ENCODE results near the gene CHL1. TPM values are rescaled to one million over a fixed set of nuclear protein-coding genes. Genes with fewer than 3 reads are reported as not detected.
"Not testable (repeated sequence)": the region's sequence is repeated elsewhere in the genome, so short reads cannot be mapped to it uniquely, and the experiment has no call there.

The CHL1 gene
- total RNA-seq, 1 donor from 2014 or later: 35.5 TPM

DNA sequence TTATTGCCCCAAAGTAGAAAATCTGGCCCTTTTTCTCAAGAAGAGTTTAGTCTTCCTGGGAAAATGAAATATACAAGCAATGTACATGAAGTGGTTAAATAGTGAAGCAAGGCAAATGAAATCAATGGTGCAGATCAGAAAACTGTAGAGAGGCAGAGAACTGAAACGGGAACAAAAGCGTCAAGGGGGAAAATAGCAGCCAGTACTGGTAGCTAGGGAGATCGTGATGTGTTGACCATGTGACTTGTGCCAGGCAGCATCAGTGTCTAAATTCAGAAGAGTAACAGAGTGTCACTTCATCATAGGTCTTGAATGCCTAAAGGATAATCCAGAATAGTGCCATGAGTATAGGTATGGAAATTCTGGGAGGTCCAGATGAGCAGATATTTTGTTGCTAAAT lies 163.1 kb downstream of the CHL1 start:
- TF ChIP-seq, protein P1, sequence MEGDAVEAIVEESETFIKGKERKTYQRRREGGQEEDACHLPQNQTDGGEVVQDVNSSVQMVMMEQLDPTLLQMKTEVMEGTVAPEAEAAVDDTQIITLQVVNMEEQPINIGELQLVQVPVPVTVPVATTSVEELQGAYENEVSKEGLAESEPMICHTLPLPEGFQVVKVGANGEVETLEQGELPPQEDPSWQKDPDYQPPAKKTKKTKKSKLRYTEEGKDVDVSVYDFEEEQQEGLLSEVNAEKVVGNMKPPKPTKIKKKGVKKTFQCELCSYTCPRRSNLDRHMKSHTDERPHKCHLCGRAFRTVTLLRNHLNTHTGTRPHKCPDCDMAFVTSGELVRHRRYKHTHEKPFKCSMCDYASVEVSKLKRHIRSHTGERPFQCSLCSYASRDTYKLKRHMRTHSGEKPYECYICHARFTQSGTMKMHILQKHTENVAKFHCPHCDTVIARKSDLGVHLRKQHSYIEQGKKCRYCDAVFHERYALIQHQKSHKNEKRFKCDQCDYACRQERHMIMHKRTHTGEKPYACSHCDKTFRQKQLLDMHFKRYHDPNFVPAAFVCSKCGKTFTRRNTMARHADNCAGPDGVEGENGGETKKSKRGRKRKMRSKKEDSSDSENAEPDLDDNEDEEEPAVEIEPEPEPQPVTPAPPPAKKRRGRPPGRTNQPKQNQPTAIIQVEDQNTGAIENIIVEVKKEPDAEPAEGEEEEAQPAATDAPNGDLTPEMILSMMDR (IDR thresholded peaks at IDR 0.05; ENCODE audit: partially characterized antibody, unreplicated experiment): no peak
- Mint-ChIP-seq H3K4me1 (ENCODE audit: low read depth, unreplicated experiment) (no peaks in the 10 kb centered on the region), H3K4me3 (ENCODE audit: unreplicated experiment) (no peak overlapping the region), H3K9me3 (ENCODE audit: unreplicated experiment) (no peaks in the 10 kb centered on the region), H3K27ac (ENCODE audit: unreplicated experiment) (no peak overlapping the region), H3K27me3 (ENCODE audit: unreplicated experiment) (no peaks in the 10 kb centered on the region), H3K36me3 (ENCODE audit: unreplicated experiment) (no peaks in the 10 kb centered on the region)
- DNase-seq: no peak

DNA sequence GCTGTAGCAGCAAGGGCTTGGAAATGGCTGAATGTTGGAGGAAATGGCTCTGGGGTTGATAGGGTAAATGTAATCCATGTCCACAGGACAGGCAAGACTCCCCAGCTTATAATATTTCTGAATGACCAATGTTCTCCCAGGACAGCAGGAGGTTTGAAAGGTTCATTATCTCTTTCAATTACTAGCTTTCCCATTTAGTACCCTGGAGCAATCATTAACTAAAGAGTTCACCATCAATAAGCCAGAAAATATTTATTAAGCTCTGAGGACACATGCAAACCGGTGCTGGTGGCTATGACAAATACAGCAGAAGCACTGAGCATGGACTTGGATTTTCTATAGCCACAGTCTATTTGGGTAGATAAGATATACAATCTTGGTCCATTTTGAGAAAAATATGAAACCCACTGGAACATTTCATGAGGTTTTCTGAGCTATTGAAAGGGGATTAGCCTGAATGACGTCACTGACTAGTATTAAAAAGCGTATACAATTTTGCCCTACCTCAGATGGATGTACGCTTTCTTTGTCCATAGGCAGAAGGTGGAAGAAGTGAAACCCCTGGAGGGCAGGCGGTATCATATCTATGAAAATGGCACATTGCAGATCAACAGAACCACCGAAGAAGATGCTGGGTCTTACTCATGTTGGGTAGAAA lies 166.2 kb downstream of the CHL1 start:
- TF ChIP-seq, protein P1 (IDR thresholded peaks at IDR 0.05; ENCODE audit: partially characterized antibody, unreplicated experiment): no peak
- H3K4me1 Mint-ChIP-seq (ENCODE audit: low read depth, unreplicated experiment): no peaks in the 10 kb centered on the region
- H3K9me3 Mint-ChIP-seq (ENCODE audit: unreplicated experiment): no peaks in the 10 kb centered on the region
- no peaks in the 10 kb centered on the region for H3K36me3 Mint-ChIP-seq (ENCODE audit: unreplicated experiment)
- no peak overlapping the region for H3K27ac Mint-ChIP-seq (ENCODE audit: unreplicated experiment)
- H3K4me3 Mint-ChIP-seq (ENCODE audit: unreplicated experiment): no peak overlapping the region
- no peak for DNase-seq
- H3K27me3 Mint-ChIP-seq (ENCODE audit: unreplicated experiment): no peaks in the 10 kb centered on the region

DNA sequence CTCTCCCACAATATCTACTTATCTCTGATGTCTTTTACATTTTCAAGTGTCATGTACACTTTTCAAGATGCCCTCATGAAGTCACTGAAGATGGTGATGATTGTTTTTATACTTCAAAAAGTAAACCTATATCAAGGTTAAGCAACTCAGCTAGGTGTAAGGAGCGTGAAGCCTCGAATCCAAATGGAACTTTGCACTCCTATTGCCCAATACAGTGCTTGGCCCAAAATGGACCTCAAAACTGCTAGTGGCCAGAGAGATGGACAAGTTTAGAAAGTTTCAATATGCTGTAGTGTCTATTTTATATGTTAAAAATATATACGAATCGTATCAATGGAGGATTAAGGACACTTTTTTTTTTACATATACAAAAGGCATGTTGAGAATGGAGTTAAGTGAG lies 167.7 kb downstream of the CHL1 start:
- no peaks in the 10 kb centered on the region for H3K27me3 Mint-ChIP-seq (ENCODE audit: unreplicated experiment)
- no peaks in the 10 kb centered on the region for H3K4me1 Mint-ChIP-seq (ENCODE audit: low read depth, unreplicated experiment)
- H3K36me3 Mint-ChIP-seq (ENCODE audit: unreplicated experiment): no peaks in the 10 kb centered on the region
- no peak overlapping the region for H3K4me3 Mint-ChIP-seq (ENCODE audit: unreplicated experiment)
- H3K9me3 Mint-ChIP-seq (ENCODE audit: unreplicated experiment): no peaks in the 10 kb centered on the region
- TF ChIP-seq, protein P1 (IDR thresholded peaks at IDR 0.05; ENCODE audit: partially characterized antibody, unreplicated experiment): no peak
- DNase-seq: no peak
- H3K27ac Mint-ChIP-seq (ENCODE audit: unreplicated experiment): no peak overlapping the region

DNA sequence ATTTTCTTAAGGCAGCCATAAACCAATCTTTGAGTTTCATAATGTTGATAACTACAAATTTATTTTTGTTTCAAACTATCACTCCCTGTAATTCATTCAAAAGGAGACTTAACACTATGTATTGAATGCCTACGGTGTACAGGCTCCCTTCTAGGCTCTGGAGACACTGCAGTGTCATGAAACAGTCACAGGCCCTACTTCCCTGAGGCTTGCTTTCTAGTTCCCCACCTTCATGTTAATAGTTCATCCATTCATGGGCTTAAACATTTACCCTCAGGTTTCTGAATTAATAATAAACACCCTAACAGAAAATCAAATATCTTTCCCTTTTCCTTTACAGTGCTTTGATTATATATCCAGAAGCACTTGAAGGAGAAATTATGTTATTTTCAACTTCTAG lies 168.7 kb downstream of the CHL1 start:
- DNase-seq: no peak
- H3K27me3 Mint-ChIP-seq (ENCODE audit: unreplicated experiment): no peaks in the 10 kb centered on the region
- no peaks in the 10 kb centered on the region for H3K36me3 Mint-ChIP-seq (ENCODE audit: unreplicated experiment)
- H3K9me3 Mint-ChIP-seq (ENCODE audit: unreplicated experiment): no peaks in the 10 kb centered on the region
- no peak overlapping the region for H3K4me3 Mint-ChIP-seq (ENCODE audit: unreplicated experiment)
- no peaks in the 10 kb centered on the region for H3K4me1 Mint-ChIP-seq (ENCODE audit: low read depth, unreplicated experiment)
- H3K27ac Mint-ChIP-seq (ENCODE audit: unreplicated experiment): no peak overlapping the region
- TF ChIP-seq, protein P1 (IDR thresholded peaks at IDR 0.05; ENCODE audit: partially characterized antibody, unreplicated experiment): no peak

DNA sequence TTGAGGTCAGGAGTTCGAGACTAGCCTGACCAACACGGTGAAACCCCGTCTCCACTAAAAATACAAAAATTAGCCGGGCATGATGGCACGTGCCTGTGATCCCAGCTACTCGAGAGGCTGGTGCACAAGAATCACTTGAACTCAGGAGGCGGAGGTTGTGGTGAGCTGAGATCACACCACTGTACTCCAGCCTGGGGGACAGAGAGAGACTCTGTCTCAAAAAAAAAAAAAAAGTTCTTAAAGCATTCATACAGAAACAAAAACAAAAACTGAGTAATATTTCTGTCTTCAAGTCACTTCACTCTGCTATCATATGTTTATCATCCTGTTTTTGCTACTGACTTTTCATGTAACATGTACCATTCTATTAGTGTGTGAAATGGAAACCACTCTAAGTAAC lies 169.7 kb downstream of the CHL1 start:
- not testable (repeated sequence) for H3K27me3 Mint-ChIP-seq (ENCODE audit: unreplicated experiment); H3K36me3 Mint-ChIP-seq (ENCODE audit: unreplicated experiment); H3K4me3 Mint-ChIP-seq (ENCODE audit: unreplicated experiment); H3K27ac Mint-ChIP-seq (ENCODE audit: unreplicated experiment); H3K4me1 Mint-ChIP-seq (ENCODE audit: low read depth, unreplicated experiment); H3K9me3 Mint-ChIP-seq (ENCODE audit: unreplicated experiment); DNase-seq

Data from glutamatergic neuron (in vitro differentiated cells).